ENCODE measurements around the gene ABCD2.
A peak's percentile ranks its signal among the peaks of the same experiment; 100 is the strongest.

Gene ABCD2

GRCh38 chr12:39622306-39622705 lies 2.7 kb upstream of the ABCD2 start:
- ChIA-PET CTCF (interaction anchor here (0.5 to 0.9 kb wide), 2 partner anchors 14 to 59 kb away, joined by 4 read pairs; no protein-coding TSS in a partner anchor), POLR2A (no interaction called here)
- no peak for TF ChIP-seq ZNF660 (tag by site-specific recombination; IDR thresholded peaks at IDR 0.05)
- TF ChIP-seq ZXDB (tag by site-specific recombination; IDR thresholded peaks at IDR 0.05): no peak
- no peak for TF ChIP-seq ZFHX2 (tag by site-specific recombination; conservative IDR thresholded peaks at IDR 0.05)
- TF ChIP-seq, protein P1, sequence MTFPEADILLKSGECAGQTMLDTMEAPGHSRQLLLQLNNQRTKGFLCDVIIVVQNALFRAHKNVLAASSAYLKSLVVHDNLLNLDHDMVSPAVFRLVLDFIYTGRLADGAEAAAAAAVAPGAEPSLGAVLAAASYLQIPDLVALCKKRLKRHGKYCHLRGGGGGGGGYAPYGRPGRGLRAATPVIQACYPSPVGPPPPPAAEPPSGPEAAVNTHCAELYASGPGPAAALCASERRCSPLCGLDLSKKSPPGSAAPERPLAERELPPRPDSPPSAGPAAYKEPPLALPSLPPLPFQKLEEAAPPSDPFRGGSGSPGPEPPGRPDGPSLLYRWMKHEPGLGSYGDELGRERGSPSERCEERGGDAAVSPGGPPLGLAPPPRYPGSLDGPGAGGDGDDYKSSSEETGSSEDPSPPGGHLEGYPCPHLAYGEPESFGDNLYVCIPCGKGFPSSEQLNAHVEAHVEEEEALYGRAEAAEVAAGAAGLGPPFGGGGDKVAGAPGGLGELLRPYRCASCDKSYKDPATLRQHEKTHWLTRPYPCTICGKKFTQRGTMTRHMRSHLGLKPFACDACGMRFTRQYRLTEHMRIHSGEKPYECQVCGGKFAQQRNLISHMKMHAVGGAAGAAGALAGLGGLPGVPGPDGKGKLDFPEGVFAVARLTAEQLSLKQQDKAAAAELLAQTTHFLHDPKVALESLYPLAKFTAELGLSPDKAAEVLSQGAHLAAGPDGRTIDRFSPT (tag by site-specific recombination; IDR thresholded peaks at IDR 0.05): no peak
- TF ChIP-seq ZNF571 (tag by site-specific recombination; IDR thresholded peaks at IDR 0.05): no peak
- TF ChIP-seq ZNF266 (tag by site-specific recombination; IDR thresholded peaks at IDR 0.05; ENCODE audit: low read depth): no peak
- Histone ChIP-seq H3K4me1 (ENCODE audit: control insufficient read depth, insufficient read depth, low read length) (0 out of 2 replicates have a peak, but pooled peaks cover 3% of the 10 kb centered on the region), H3K9me3 (ENCODE audit: control insufficient read depth, insufficient read depth, low read depth, low read length) (no peaks in the 10 kb centered on the region), H3K27ac (ENCODE audit: extremely low read depth, low read depth, low read length) (no peak overlapping the region), H3K36me3 (ENCODE audit: control insufficient read depth in 2 of 2, insufficient read depth in 1 of 2, low read length in 2 of 2) (no peaks in the 10 kb centered on the region), H3K4me3 (ENCODE audit: low read depth, low read length) (no peak overlapping the region)

DNA sequence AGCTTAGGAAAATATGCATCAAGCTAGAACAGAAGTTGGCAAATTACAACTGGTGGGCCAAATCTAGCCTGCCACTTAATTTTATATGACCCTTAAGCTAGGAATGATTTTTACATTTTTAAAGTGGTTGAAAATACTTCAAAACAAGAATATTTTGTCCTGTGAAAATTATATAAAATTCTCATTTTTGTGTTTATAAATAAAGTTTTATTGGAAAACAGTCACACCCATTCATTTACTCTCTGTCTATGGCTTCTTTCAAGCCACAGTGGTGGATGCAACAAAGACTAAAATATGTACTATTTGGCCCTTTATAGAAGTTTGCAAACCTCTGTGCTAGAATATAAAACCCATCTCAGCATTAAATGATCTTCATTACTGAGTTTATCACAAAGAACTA lies 2.1 kb upstream of the ABCD2 start:
- Histone ChIP-seq H3K27ac (ENCODE audit: extremely low read depth, low read depth, low read length) (no peak overlapping the region), H3K4me3 (ENCODE audit: low read depth, low read length) (no peak overlapping the region), H3K4me1 (ENCODE audit: control insufficient read depth, insufficient read depth, low read length) (0 out of 2 replicates have a peak, but pooled peaks cover 3% of the 10 kb centered on the region), H3K36me3 (ENCODE audit: control insufficient read depth in 2 of 2, insufficient read depth in 1 of 2, low read length in 2 of 2) (no peaks in the 10 kb centered on the region), H3K9me3 (ENCODE audit: control insufficient read depth, insufficient read depth, low read depth, low read length) (no peaks in the 10 kb centered on the region)
- ChIA-PET POLR2A (no interaction called here), CTCF (interaction anchor here (0.9 kb wide), 1 partner anchor 14 kb away, joined by 4 read pairs; no protein-coding TSS in a partner anchor)
- TF ChIP-seq IKZF3 (tag by site-specific recombination; IDR thresholded peaks at IDR 0.05) (no peak), ZNF549 (tag by site-specific recombination; IDR thresholded peaks at IDR 0.05) (no peak), ZNF398 (tag by site-specific recombination; IDR thresholded peaks at IDR 0.05) (no peak), RBAK (tag by site-specific recombination; IDR thresholded peaks at IDR 0.05) (no peak), ZSCAN23 (tag by site-specific recombination; IDR thresholded peaks at IDR 0.05) (no peak)
- TF ChIP-seq, protein P2, sequence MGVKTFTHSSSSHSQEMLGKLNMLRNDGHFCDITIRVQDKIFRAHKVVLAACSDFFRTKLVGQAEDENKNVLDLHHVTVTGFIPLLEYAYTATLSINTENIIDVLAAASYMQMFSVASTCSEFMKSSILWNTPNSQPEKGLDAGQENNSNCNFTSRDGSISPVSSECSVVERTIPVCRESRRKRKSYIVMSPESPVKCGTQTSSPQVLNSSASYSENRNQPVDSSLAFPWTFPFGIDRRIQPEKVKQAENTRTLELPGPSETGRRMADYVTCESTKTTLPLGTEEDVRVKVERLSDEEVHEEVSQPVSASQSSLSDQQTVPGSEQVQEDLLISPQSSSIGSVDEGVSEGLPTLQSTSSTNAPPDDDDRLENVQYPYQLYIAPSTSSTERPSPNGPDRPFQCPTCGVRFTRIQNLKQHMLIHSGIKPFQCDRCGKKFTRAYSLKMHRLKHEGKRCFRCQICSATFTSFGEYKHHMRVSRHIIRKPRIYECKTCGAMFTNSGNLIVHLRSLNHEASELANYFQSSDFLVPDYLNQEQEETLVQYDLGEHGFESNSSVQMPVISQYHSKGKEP (tag by site-specific recombination; IDR thresholded peaks at IDR 0.05): no peak

- H3K4me1 ChIP-seq (ENCODE audit: control insufficient read depth, insufficient read depth, low read length): 0 out of 2 replicates have a peak, but pooled peaks cover 3% of the 10 kb centered on the region
- H3K36me3 ChIP-seq (ENCODE audit: control insufficient read depth in 2 of 2, insufficient read depth in 1 of 2, low read length in 2 of 2): no peaks in the 10 kb centered on the region
- POLR2A ChIA-PET: interaction anchor here (0.7 kb wide), 1 partner anchor 14 kb away, joined by 9 read pairs; no protein-coding TSS in a partner anchor
- CTCF ChIA-PET: interaction anchor here (0.6 kb wide), 1 partner anchor 304 kb away, joined by 3 read pairs; no protein-coding TSS in a partner anchor
- H3K9me3 ChIP-seq (ENCODE audit: control insufficient read depth, insufficient read depth, low read depth, low read length): no peaks in the 10 kb centered on the region
- peak overlapping the region; percentile 55 for H3K4me3 ChIP-seq (ENCODE audit: low read depth, low read length)
- H3K27ac ChIP-seq (ENCODE audit: extremely low read depth, low read depth, low read length): peak overlapping the region; percentile 61
- no peak for TF ChIP-seq EGR2 (tag by site-specific recombination; IDR thresholded peaks at IDR 0.05; ENCODE audit: low read depth)
- no peak for TF ChIP-seq GLIS2 (tag by site-specific recombination; IDR thresholded peaks at IDR 0.05)
- TF ChIP-seq, protein P3, sequence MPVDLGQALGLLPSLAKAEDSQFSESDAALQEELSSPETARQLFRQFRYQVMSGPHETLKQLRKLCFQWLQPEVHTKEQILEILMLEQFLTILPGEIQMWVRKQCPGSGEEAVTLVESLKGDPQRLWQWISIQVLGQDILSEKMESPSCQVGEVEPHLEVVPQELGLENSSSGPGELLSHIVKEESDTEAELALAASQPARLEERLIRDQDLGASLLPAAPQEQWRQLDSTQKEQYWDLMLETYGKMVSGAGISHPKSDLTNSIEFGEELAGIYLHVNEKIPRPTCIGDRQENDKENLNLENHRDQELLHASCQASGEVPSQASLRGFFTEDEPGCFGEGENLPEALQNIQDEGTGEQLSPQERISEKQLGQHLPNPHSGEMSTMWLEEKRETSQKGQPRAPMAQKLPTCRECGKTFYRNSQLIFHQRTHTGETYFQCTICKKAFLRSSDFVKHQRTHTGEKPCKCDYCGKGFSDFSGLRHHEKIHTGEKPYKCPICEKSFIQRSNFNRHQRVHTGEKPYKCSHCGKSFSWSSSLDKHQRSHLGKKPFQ (tag by site-specific recombination; IDR thresholded peaks at IDR 0.05): no peak
- TF ChIP-seq BCL6B (tag by site-specific recombination; IDR thresholded peaks at IDR 0.05): no peak
- TF ChIP-seq ZNF140 (tag by site-specific recombination; IDR thresholded peaks at IDR 0.05): no peak
- no peak for TF ChIP-seq ZBTB48 (tag by site-specific recombination; IDR thresholded peaks at IDR 0.05)
- TF ChIP-seq, protein P4, sequence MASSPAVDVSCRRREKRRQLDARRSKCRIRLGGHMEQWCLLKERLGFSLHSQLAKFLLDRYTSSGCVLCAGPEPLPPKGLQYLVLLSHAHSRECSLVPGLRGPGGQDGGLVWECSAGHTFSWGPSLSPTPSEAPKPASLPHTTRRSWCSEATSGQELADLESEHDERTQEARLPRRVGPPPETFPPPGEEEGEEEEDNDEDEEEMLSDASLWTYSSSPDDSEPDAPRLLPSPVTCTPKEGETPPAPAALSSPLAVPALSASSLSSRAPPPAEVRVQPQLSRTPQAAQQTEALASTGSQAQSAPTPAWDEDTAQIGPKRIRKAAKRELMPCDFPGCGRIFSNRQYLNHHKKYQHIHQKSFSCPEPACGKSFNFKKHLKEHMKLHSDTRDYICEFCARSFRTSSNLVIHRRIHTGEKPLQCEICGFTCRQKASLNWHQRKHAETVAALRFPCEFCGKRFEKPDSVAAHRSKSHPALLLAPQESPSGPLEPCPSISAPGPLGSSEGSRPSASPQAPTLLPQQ (tag by site-specific recombination; IDR thresholded peaks at IDR 0.05): no peak
These were observed 1.4 kb upstream of the ABCD2 start for GRCh38 chr12:39620659-39621658.
